NCI-H2081 treated with DMSO at 0.1 percent for 48 hours (cell line): ENCODE results near the gene AIG1.
"Not testable (repeated sequence)": the region's sequence is repeated elsewhere in the genome, so short reads cannot be mapped to it uniquely, and the experiment has no call there.

Experiments
- DNase-seq: peaks from one replicate; lab custom pipeline; 2025; lab: John Stamatoyannopoulos, UW

Gene AIG1

GRCh38 chr6:143060806-143061596, at the start of gene AIG1:
TSS of gene AIG1 (plus strand) at chr6:143060889. CDS start at chr6:143060926, 37 bp downstream.
- no peak for DNase-seq

- no peak for DNase-seq
Measured at GRCh38 chr6:143014764-143015163, 45.9 kb upstream of the AIG1 start.

GRCh38 chr6:143015300-143015706, 45.4 kb upstream of the AIG1 start:
- DNase-seq, result no peak

GRCh38 chr6:143018955-143019354, 41.7 kb upstream of the AIG1 start:
- no peak for DNase-seq

GRCh38 chr6:143020862-143021261, 39.8 kb upstream of the AIG1 start:
- DNase-seq, result not testable (repeated sequence)

- DNase-seq, result no peak
Measured at GRCh38 chr6:143021543-143021942, 39.1 kb upstream of the AIG1 start.

GRCh38 chr6:143022587-143022986, 38.1 kb upstream of the AIG1 start:
- DNase-seq, result no peak

GRCh38 chr6:143023695-143024094, 37.0 kb upstream of the AIG1 start:
- no peak for DNase-seq

GRCh38 chr6:143024977-143025376, 35.7 kb upstream of the AIG1 start:
- DNase-seq, result no peak

GRCh38 chr6:143026696-143027449, 33.8 kb upstream of the AIG1 start:
- DNase-seq, result no peak

GRCh38 chr6:143034689-143035334, 25.9 kb upstream of the AIG1 start:
- no peak for DNase-seq

- DNase-seq, result no peak
Measured at GRCh38 chr6:143037470-143037869, 23.2 kb upstream of the AIG1 start.

GRCh38 chr6:143038833-143039232, 21.9 kb upstream of the AIG1 start:
- no peak for DNase-seq

GRCh38 chr6:143039548-143039947, 21.1 kb upstream of the AIG1 start:
- DNase-seq, result no peak

- no peak for DNase-seq
Measured at GRCh38 chr6:143040018-143040417, 20.7 kb upstream of the AIG1 start.

- DNase-seq, result not testable (repeated sequence)
Measured at GRCh38 chr6:143044345-143044744, 16.3 kb upstream of the AIG1 start.

GRCh38 chr6:143049611-143050010, 11.1 kb upstream of the AIG1 start:
- DNase-seq, result no peak

- DNase-seq, result no peak
Measured at GRCh38 chr6:143050509-143050908, 10.2 kb upstream of the AIG1 start.

- no peak for DNase-seq
Measured at GRCh38 chr6:143052282-143052681, 8.4 kb upstream of the AIG1 start.

GRCh38 chr6:143053856-143054255, 6.8 kb upstream of the AIG1 start:
- DNase-seq, result no peak

- DNase-seq, result no peak
Measured at GRCh38 chr6:143054329-143054728, 6.4 kb upstream of the AIG1 start.

GRCh38 chr6:143055213-143055612, 5.5 kb upstream of the AIG1 start:
- no peak for DNase-seq

- no peak for DNase-seq
Measured at GRCh38 chr6:143055891-143056290, 4.8 kb upstream of the AIG1 start.
